Activated naive CD4-positive, alpha-beta T cell (primary cell): ENCODE measurements around the gene ZNRF4.

Source experiments
- DNase-seq, 4 experiments: peaks; one replicate each; lab custom pipeline; 2025; lab: John Stamatoyannopoulos, UW

The ZNRF4 gene

GRCh38 chr19:5440299-5440698 is 14.9 kb upstream of the ZNRF4 start:
- DNase-seq, result no peak

GRCh38 chr19:5443723-5444122 is 11.5 kb upstream of the ZNRF4 start:
- DNase-seq, result no peak

- no peak for DNase-seq
These were observed 10.8 kb upstream of the ZNRF4 start for GRCh38 chr19:5444431-5444830.

DNA sequence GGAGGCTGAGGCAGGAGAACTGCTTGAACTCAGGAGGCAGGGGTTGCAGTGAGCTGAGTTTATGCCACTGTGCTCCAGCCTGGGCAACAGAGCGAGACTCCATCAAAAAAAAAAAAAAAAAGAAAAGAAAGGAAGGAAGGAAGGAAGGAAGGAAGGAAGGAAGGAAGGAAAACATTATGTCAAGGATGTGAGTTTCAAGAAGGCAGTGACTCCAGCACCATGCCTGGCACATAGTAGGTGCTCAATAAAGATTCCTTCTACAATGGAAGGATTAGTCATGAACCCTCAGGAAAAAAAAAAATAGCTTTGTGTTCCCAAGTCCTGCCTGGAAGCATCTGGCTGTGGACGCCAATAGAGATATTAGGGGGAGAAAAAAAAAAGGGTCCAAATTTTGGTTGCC is 10.1 kb upstream of the ZNRF4 start:
- DNase-seq, result no peak

DNA sequence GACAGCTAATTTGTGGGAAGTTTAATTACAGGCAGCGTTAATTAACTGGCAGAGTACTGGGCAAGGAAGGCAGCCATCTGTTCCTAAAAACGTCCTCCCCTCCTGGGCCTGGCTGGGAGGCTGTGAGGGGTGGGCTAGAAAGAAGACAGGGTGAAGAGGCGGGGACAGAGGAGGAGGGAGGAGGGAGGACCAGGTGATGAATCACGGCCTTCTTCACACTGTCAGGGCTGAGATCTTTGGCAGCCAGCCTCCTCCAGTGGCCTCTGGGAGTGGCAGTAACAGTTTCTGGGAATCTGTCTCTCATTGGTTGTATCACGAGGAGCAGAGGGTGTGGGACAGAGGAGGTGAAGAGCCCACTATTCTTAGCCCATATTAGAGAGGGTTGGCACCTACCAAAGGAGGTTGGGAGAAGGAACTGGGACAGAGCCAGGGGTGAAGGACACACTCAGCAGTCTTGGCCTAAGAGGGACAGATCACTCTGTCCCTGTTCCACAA is 9.6 kb upstream of the ZNRF4 start:
- no peak for DNase-seq

DNA sequence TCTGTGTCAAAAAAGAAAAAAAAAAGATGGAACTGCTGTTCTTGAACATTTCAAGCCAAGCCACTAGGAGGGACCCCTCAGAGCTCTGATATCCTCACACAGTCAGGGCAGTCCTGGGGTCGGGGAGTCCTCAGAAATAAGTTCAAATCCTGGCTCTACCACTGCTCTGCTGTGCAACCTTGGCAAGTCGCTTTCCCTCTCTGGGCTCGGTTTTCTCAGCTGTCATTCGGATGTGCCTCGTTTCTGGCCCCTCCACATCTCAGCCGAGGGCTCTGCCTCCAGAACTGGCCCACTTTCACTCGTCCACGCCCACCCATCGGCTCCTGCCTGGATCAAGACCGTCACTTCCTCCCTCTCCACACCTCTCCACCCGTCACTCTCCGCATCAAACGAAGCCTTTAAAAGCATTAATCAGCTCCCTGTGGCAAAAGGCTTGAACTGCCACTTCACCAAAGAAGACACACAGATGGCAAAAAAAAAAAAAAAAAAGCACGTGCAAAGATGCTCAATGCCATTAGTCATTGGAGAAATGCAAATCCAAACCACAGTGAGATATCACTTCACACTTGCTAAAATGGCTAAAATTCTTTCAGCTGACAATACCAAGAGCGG is 7.4 kb upstream of the ZNRF4 start:
- DNase-seq, result no peak

DNA sequence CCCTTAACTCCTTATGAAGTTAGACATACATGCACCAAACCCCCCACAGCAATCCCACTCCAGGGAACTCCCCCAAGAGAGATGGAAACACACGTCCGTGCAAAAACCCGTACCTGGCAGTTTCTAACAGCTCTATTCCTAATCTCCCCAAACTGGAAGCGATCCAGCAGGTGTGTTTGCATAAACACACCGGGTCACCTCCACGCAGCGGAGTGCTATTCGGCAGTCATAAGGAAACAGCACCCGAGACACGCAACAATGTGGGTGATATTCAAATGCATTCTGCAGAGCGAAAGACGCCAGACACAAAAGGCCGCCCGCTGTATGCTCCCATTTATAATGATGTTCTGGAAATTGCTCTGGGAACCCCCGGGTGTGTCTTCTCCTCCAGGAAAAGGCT is 6.8 kb upstream of the ZNRF4 start:
- DNase-seq, result no peak

- DNase-seq, result no peak
These were observed 4.6 kb upstream of the ZNRF4 start for GRCh38 chr19:5450482-5451126.

DNA sequence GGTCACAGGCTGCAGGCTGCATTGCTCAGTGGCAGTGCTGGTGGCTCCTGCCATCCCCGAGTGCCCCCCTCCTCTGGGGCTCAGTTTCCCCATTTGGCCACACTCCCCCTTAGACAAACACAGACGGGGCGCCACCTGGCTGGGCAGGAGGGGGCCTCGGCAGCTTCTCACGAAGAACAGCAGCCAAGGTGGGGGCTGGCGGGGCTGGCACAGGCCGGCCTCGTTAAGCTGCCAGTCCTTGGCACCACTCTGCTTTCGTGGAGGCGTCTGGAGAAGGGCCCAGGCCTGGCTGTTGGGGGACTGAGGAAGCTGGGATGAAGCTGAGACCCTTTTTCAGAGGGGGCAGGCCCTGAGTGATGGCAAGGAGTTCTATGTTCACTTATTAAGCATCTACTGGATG is 3.7 kb upstream of the ZNRF4 start:
- no peak for DNase-seq

GRCh38 chr19:5452594-5453565 is 2.3 kb upstream of the ZNRF4 start:
- DNase-seq, result no peak

GRCh38 chr19:5454743-5455142 is 474 bp upstream of the ZNRF4 start:
- no peak for DNase-seq

DNA sequence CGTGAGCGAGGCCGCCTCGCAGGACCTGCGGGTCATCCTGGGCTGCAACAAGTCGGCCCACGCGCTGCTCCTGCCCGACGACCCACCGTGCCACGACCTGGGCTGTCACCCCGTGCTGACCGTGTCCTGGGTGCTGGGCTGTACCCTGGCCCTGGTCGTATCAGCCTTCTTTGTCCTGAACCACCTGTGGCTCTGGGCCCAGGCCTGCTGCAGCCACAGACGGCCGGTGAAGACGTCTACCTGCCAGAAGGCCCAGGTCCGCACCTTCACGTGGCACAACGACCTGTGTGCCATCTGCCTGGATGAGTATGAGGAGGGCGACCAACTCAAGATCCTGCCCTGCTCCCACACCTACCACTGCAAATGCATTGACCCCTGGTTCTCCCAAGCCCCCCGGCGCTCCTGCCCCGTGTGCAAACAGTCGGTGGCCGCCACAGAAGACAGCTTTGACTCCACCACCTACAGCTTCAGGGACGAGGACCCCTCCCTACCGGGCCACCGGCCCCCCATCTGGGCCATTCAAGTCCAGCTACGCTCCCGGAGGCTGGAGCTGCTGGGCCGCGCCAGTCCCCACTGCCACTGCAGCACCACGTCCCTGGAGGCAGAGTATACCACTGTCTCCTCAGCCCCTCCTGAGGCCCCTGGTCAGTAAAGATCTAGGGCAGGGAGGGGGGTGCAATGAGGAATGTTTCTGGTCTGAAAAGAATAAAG is 1.1 kb downstream of the ZNRF4 start:
- DNase-seq, result no peak

GRCh38 chr19:5456841-5457200 is 1.6 kb downstream of the ZNRF4 start:
- no peak for DNase-seq

- no peak for DNase-seq
These were observed 2.5 kb downstream of the ZNRF4 start for GRCh38 chr19:5457709-5458108.

DNA sequence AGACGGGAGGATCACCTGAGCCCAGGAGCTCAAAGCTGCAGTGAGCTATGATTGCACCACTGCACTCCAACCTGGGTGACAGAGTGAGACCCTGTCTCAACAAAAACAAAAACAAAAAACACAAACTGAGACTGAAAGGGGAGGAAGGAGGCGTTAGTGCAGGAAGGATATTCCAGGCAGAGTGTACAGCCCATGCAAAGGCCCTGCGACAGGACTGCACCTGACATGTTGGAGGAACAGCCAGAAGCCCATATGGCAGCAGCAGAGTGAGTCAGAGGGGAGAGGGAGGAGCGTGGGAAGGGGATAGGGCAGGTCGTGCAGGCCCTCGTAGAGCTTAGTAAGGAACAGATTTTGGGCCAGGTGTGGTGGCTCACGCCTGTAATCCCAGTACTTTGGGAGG is 3.2 kb downstream of the ZNRF4 start:
- no peak for DNase-seq

- DNase-seq, result no peak
These were observed 4.1 kb downstream of the ZNRF4 start for GRCh38 chr19:5459360-5459759.

DNA sequence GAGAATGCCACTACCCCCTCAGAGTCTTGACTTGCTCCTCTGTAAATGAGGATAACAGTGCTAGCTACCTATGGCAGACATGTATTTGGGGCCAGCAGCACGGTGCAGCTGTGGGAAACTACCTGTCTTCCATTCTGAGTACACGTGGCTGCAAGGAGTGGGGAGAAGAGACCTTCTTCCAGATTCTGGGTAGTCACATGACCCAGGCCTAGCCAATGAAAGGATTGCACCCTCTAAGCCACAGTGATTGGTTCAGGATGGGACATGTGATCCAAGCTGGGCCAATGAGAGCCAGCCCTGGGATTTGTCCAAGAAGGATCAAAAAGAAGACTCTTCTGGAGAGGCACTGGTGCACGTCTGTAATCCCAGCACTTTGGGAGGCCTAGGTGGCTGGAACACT is 5.5 kb downstream of the ZNRF4 start:
- DNase-seq, result no peak

- DNase-seq, result no peak
These were observed 8.7 kb downstream of the ZNRF4 start for GRCh38 chr19:5463959-5464358.

DNA sequence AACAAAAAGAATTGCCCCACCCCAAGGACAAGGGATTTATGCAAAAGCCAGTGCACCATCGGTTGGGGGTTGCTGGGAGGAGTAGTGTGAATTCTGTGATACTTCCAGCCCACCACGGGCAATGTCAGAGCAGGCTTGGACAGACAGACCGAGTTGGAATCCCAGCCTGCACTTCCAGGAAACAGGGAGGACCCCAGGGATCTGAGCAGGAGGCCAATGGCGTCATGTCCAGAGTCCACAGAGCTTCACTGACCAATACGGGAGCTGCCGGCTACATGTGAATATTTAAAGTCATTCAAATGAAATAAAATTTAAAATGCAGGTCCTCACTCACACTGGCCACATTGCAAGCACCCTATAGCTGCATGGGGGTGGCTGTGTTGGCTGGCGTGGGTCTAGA is 10.9 kb downstream of the ZNRF4 start:
- DNase-seq, result no peak

- no peak for DNase-seq
These were observed 11.6 kb downstream of the ZNRF4 start for GRCh38 chr19:5466814-5467291.

- no peak for DNase-seq
These were observed 15.1 kb downstream of the ZNRF4 start for GRCh38 chr19:5470264-5470671.

DNA sequence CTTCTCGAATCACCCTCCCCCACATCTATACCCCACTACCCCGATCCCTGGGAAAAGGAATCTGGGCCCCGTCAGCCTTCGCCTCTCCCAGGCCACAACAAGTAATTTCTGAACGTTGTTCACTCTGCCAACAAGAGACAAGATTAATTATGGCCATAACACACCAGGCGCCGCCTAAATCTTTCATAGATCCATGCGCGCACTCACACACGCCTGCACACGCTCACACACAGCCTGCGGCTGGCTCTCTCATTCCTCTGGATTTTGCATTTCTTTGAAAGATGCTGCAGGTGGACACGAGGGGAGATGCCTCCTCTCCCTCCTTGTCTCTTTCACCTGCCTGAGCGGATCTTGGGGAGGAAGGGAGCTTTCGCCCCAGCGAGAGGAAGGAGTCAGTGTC is 17.1 kb downstream of the ZNRF4 start:
- no peak for DNase-seq
